ENCODE results near the gene TRMT61A. TPM values are rescaled to one million over a fixed set of nuclear protein-coding genes. Genes with fewer than 3 reads are reported as not detected.

TRMT61A gene
- total RNA-seq, 4 donors from 2014 or later, result 14.9 to 24.4 (median 21.3) TPM

GRCh38 chr14:103527408-103528145, 1.4 kb upstream of the TRMT61A start:
- no peaks in the 10 kb centered on the region for H3K27me3 ChIP-seq
- H3K9me3 ChIP-seq, result no peaks in the 10 kb centered on the region
- TF ChIP-seq CTCF (IDR thresholded peaks at IDR 0.05) (no peak), POLR2A (IDR thresholded peaks at IDR 0.05) (no peak)
- intact Hi-C loops (cut with DNase I), result no loop called here
- H3K4me1 ChIP-seq, result peaks cover 28 to 38% of the 10 kb centered on the region in 2 donors
- peak overlapping the region in 1 of 3 donors; percentile 80 for H3K4me3 ChIP-seq (replicated peaks in 1 of 3)
- no peak for DNase-seq
- peak overlapping the region; percentile 92 to 97 (median 93) for H3K27ac ChIP-seq
- WGBS, 2 donors, result 67 to 77% methylated on average over 9 to 11 of the region's 14 CpGs
- no peaks in the 10 kb centered on the region for H3K36me3 ChIP-seq

- Histone ChIP-seq H3K27ac (peak overlapping the region; percentile 92 to 97 (median 93)), H3K36me3 (no peaks in the 10 kb centered on the region), H3K27me3 (no peaks in the 10 kb centered on the region), H3K4me1 (peaks cover 24 to 33% of the 10 kb centered on the region in 2 donors), H3K4me3 (replicated peaks in 1 of 3) (peak overlapping the region; percentile 58 to 80 (median 74)), H3K9me3 (no peaks in the 10 kb centered on the region)
- DNase-seq, result peak; percentile 64 to 69
- TF ChIP-seq POLR2A (IDR thresholded peaks at IDR 0.05), result no peak
- no peak for TF ChIP-seq CTCF (IDR thresholded peaks at IDR 0.05)
- 32 to 41% methylated on average over 7 to 10 of the region's 10 CpGs for WGBS, 2 donors
- intact Hi-C loops (cut with DNase I), result no loop called here
These were observed 830 bp upstream of the TRMT61A start for GRCh38 chr14:103528146-103528586.

GRCh38 chr14:103529383-103530365, 678 bp downstream of the TRMT61A start:
- DNase-seq, result no peak
- peaks cover 23 to 31% of the 10 kb centered on the region in 2 donors for H3K4me1 ChIP-seq

GRCh38 chr14:103530390-103530789, 1.4 kb downstream of the TRMT61A start:
- no peak for DNase-seq
- no peak overlapping the region for H3K27ac ChIP-seq
- H3K4me1 ChIP-seq, result peaks cover 23 to 31% of the 10 kb centered on the region in 2 donors
- no peak overlapping the region for H3K4me3 ChIP-seq (replicated peaks in 1 of 3)
- H3K27me3 ChIP-seq, result no peaks in the 10 kb centered on the region
- intact Hi-C loops (cut with DNase I), result no loop called here
- TF ChIP-seq CTCF (IDR thresholded peaks at IDR 0.05) (no peak), POLR2A (IDR thresholded peaks at IDR 0.05) (no peak)
- WGBS, 2 donors, result 53 to 63% methylated on average over 6 to 7 of the region's 7 CpGs
- no peaks in the 10 kb centered on the region for H3K9me3 ChIP-seq
- no peaks in the 10 kb centered on the region for H3K36me3 ChIP-seq

More at GRCh38 chr14:103529383-103530365, 678 bp downstream of the TRMT61A start:
- WGBS, 2 donors, result 51 to 52% methylated on average over 19 of the region's 42 CpGs
- H3K36me3 ChIP-seq, result no peaks in the 10 kb centered on the region
- H3K27me3 ChIP-seq, result no peaks in the 10 kb centered on the region
- H3K4me3 ChIP-seq (replicated peaks in 1 of 3), result peak overlapping the region; percentile 75 to 81 (median 80)
- no peaks in the 10 kb centered on the region for H3K9me3 ChIP-seq
- H3K27ac ChIP-seq, result peak overlapping the region; percentile 41 to 93 (median 92)
- intact Hi-C loops (cut with DNase I), result no loop called here
- TF ChIP-seq POLR2A (IDR thresholded peaks at IDR 0.05) (no peak), CTCF (IDR thresholded peaks at IDR 0.05) (no peak)

Data from thyroid gland (tissue), 4 donors.